GM19463 (cell line): Measurements from ENCODE around the gene OR2T1.
"Not testable (repeated sequence)": the region's sequence is repeated elsewhere in the genome, so short reads cannot be mapped to it uniquely, and the experiment has no call there.

Source experiments
- ATAC-seq: cut with Tn5 transposase; IDR thresholded peaks from one replicate; pipeline ENCODE4 v1.9.1; 2021; ENCODE audit warnings: mild to moderate bottlenecking, moderate library complexity; ENCODE audit not compliant: unreplicated experiment

Gene OR2T1

GRCh38 chr1:248434913-248435312 is 32.1 kb downstream of the OR2T1 start:
- ATAC-seq: peak; percentile 33

- ATAC-seq: peak; percentile 48
Measured at GRCh38 chr1:248436303-248436702, 33.5 kb downstream of the OR2T1 start.

- ATAC-seq: not testable (repeated sequence)
Measured at GRCh38 chr1:248438668-248439067, 35.8 kb downstream of the OR2T1 start.

GRCh38 chr1:248439283-248439682 is 36.4 kb downstream of the OR2T1 start:
- ATAC-seq: not testable (repeated sequence)

- not testable (repeated sequence) for ATAC-seq
Measured at GRCh38 chr1:248442500-248443277, 39.8 kb downstream of the OR2T1 start.

GRCh38 chr1:248444603-248445002 is 41.8 kb downstream of the OR2T1 start:
- not testable (repeated sequence) for ATAC-seq

GRCh38 chr1:248445399-248445798 is 42.6 kb downstream of the OR2T1 start, which contains the start of gene OR2T2:
TSS of gene OR2T2 (plus strand) at chr1:248445637. CDS start at chr1:248452798, 7,161 bp downstream.
- ATAC-seq: not testable (repeated sequence)

GRCh38 chr1:248448409-248449074 is 45.7 kb downstream of the OR2T1 start:
- peak; percentile 48 for ATAC-seq

GRCh38 chr1:248449821-248450465 is 47.1 kb downstream of the OR2T1 start:
- not testable (repeated sequence) for ATAC-seq

GRCh38 chr1:248450466-248451145 is 47.8 kb downstream of the OR2T1 start:
- peak; percentile 45 for ATAC-seq

- not testable (repeated sequence) for ATAC-seq
Measured at GRCh38 chr1:248453619-248454018, 50.8 kb downstream of the OR2T1 start.

GRCh38 chr1:248455045-248455444 is 52.2 kb downstream of the OR2T1 start:
- ATAC-seq: not testable (repeated sequence)

GRCh38 chr1:248456635-248457034 is 53.8 kb downstream of the OR2T1 start:
- ATAC-seq: not testable (repeated sequence)
